ENCODE results near the gene PARVA. TPM values are rescaled to one million over a fixed set of nuclear protein-coding genes. Genes with fewer than 3 reads are reported as not detected.
"Not testable (repeated sequence)": the region's sequence is repeated elsewhere in the genome, so short reads cannot be mapped to it uniquely, and the experiment has no call there.

The PARVA gene
- total and polyA plus RNA-seq, 2 donors from 2014 or later = 25.1 to 80.3 TPM

DNA sequence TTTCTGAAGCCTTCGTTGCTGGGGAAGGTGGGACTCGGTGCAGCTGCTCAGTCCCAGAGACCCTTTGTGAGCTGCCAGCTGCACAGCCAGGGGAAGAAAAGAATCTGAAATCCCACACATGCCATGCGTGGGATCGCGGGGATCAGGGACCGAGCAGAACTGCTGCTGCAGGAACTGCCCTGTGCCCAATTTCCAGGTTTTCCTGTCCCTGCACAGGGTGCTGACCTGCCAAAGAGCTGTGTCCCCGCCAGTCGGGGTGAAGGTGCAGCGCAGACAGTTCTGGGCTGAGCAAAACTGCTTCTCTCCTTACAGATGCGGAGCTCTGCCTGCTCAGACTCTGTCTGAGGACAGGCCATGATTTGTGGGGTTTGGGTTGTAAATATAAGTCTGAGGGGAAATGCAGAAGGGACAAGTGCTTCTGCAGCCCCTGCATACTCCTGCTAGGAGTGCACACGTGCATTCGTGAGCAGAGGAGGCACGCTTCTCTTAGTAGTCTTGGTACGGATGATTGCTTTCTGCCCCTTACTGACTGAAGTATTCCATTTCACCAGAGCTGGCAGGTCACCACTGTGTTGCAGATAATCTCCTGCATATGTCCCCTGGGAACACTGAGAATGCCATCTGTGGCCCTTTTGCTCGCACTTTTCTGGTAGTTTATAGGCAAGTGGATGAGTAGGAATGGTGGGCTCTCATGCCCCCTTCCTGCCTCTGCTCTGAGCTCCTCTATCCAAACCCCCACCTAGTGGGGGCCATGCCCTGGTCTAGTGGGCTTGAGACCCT, 141.4 kb downstream of the PARVA start:
- no peak overlapping the region for H3K9ac ChIP-seq (ENCODE audit: low read length in 3 of 3)
- H3K4me1 ChIP-seq (ENCODE audit: control insufficient read depth in 2 of 3, insufficient read depth in 2 of 3, low read depth in 1 of 3, low read length in 3 of 3) = no peaks in the 10 kb centered on the region
- H3K27me3 ChIP-seq (ENCODE audit: control insufficient read depth, insufficient read depth, low read length) = no peaks in the 10 kb centered on the region
- TF ChIP-seq CTCF (IDR thresholded peaks at IDR 0.05; ENCODE audit: borderline replicate concordance, extremely low read depth, insufficient read depth) = no peak
- intact Hi-C loops (cut with DNase I) = no loop called here
- no peak overlapping the region for H3K4me3 ChIP-seq (ENCODE audit: low read length in 3 of 3)
- H3K27ac ChIP-seq (ENCODE audit: low read depth in 2 of 2, low read length in 2 of 2) = no peak overlapping the region
- H3K36me3 ChIP-seq (ENCODE audit: control insufficient read depth in 2 of 3, insufficient read depth in 3 of 3, low read length in 3 of 3) = peaks cover 0 to 4% (median 2%) of the 10 kb centered on the region in 3 donors
- H3K9me3 ChIP-seq (ENCODE audit: control insufficient read depth in 2 of 3, insufficient read depth in 1 of 3, low read length in 3 of 3) = no peaks in the 10 kb centered on the region
- no peak for FAIRE-seq
- DNase-seq = no peak

GRCh38 chr11:12520054-12520453, 142.7 kb downstream of the PARVA start:
- no peak overlapping the region for H3K27ac ChIP-seq (ENCODE audit: low read depth in 2 of 2, low read length in 2 of 2)
- no peak overlapping the region for H3K4me3 ChIP-seq (ENCODE audit: low read length in 3 of 3)
- no peak for DNase-seq
- no peak for FAIRE-seq
- H3K27me3 ChIP-seq (ENCODE audit: control insufficient read depth, insufficient read depth, low read length) = no peaks in the 10 kb centered on the region
- H3K9ac ChIP-seq (ENCODE audit: low read length in 3 of 3) = no peak overlapping the region
- H3K9me3 ChIP-seq (ENCODE audit: control insufficient read depth in 2 of 3, insufficient read depth in 1 of 3, low read length in 3 of 3) = no peaks in the 10 kb centered on the region
- intact Hi-C loops (cut with DNase I) = no loop called here
- no peaks in the 10 kb centered on the region for H3K4me1 ChIP-seq (ENCODE audit: control insufficient read depth in 2 of 3, insufficient read depth in 2 of 3, low read depth in 1 of 3, low read length in 3 of 3)
- no peak for TF ChIP-seq CTCF (IDR thresholded peaks at IDR 0.05; ENCODE audit: borderline replicate concordance, extremely low read depth, insufficient read depth)
- peaks cover 0 to 4% (median 2%) of the 10 kb centered on the region in 3 donors for H3K36me3 ChIP-seq (ENCODE audit: control insufficient read depth in 2 of 3, insufficient read depth in 3 of 3, low read length in 3 of 3)

DNA sequence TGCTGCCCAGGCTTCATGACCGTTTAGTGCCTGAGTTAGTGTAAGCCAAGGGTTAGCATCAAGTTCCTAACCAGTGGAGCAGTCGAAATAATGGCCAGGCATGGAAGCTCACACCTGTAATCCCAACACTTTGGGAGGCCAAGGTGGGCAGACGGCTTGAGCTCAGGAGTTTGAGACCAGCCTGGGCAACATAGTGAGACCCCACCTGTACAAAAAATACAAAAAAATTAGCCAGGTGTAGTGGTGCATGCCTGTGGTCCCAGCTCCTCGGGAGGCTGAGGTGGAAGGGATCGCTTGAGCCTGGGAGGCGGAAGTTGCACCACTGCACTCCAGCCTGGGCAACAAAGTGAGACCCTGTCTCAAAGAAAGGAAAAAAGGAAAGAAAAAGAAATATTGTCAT, 143.2 kb downstream of the PARVA start:
- H3K9ac ChIP-seq (ENCODE audit: low read length in 3 of 3); H3K4me3 ChIP-seq (ENCODE audit: low read length in 3 of 3); H3K9me3 ChIP-seq (ENCODE audit: control insufficient read depth in 2 of 3, insufficient read depth in 1 of 3, low read length in 3 of 3); H3K27ac ChIP-seq (ENCODE audit: low read depth in 2 of 2, low read length in 2 of 2); H3K36me3 ChIP-seq (ENCODE audit: control insufficient read depth in 2 of 3, insufficient read depth in 3 of 3, low read length in 3 of 3); intact Hi-C loops (cut with DNase I); H3K27me3 ChIP-seq (ENCODE audit: control insufficient read depth, insufficient read depth, low read length); FAIRE-seq; H3K4me1 ChIP-seq (ENCODE audit: control insufficient read depth in 2 of 3, insufficient read depth in 2 of 3, low read depth in 1 of 3, low read length in 3 of 3); DNase-seq: not testable (repeated sequence)

DNA sequence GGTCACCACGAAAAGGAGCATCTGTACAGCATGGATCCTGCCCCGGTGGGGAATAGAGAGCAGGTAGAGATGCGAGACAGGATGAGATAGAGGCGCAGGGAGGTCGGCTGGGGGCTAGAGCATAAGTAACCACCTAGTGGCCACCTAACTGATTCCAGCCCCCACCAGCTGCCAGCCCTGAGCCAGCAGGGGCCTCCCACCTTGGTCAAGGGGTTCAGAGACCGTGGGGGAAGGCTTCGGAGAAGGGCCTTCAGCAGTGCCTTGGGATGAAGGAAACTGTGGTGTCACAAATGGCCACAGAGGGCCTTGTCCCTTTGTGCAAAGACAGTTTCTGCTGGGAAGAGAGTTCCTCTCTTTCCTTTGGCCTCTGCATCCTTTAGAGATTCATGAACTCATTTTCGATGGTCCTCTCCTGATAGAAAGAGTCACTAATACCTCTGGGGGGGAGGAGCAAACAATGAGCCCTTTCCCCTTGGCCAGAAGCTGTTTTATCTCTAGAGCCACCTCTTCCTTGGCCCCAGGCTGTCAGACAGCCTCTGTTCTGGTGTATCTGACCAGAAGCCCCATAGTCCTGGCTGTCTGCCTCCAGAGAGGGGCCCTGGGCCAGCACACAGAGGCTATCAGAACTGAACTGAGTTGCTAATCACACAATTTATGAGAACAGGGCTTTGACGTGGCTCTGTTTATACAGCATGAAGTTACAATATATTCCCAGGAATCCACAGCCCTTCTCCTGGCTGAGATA, 146.0 kb downstream of the PARVA start:
- Histone ChIP-seq H3K36me3 (ENCODE audit: control insufficient read depth in 2 of 3, insufficient read depth in 3 of 3, low read length in 3 of 3) (peaks cover 0 to 4% (median 0%) of the 10 kb centered on the region in 3 donors), H3K4me3 (ENCODE audit: low read length in 3 of 3) (no peak overlapping the region), H3K4me1 (ENCODE audit: control insufficient read depth in 2 of 3, insufficient read depth in 2 of 3, low read depth in 1 of 3, low read length in 3 of 3) (no peaks in the 10 kb centered on the region), H3K9ac (ENCODE audit: low read length in 3 of 3) (no peak overlapping the region), H3K9me3 (ENCODE audit: control insufficient read depth in 2 of 3, insufficient read depth in 1 of 3, low read length in 3 of 3) (no peaks in the 10 kb centered on the region), H3K27me3 (ENCODE audit: control insufficient read depth, insufficient read depth, low read length) (no peaks in the 10 kb centered on the region), H3K27ac (ENCODE audit: low read depth in 2 of 2, low read length in 2 of 2) (no peak overlapping the region)
- intact Hi-C loops (cut with DNase I) = no loop called here
- no peak for TF ChIP-seq CTCF (IDR thresholded peaks at IDR 0.05; ENCODE audit: borderline replicate concordance, extremely low read depth, insufficient read depth)
- no peak for DNase-seq
- FAIRE-seq = no peak

All from kidney (tissue), 14 donors.